Measurements from ENCODE around the gene CCDC18.
A peak's percentile ranks its signal among the peaks of the same experiment; 100 is the strongest.

Gene CCDC18

DNA sequence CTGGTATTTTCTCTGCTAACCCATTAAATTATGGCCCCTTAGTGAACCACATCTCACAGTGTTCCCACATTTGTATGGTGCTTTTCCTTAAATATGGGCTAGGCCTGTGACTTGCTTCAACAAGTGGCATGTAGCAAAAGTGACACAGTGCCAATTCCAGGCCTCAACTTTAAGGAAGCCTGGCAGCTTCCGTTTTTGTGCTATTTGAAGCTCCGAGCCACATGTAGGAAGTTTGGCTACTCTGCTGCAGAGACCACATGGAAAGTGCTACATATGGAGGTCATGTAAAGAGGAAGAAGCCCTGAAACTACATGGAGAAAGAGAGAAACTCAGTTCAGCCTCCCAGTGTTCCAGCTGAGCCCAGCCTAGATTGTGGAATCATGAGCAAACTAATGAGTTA lies 136.7 kb downstream of the CCDC18 start:
- DNase-seq, result peak; percentile 74

DNA sequence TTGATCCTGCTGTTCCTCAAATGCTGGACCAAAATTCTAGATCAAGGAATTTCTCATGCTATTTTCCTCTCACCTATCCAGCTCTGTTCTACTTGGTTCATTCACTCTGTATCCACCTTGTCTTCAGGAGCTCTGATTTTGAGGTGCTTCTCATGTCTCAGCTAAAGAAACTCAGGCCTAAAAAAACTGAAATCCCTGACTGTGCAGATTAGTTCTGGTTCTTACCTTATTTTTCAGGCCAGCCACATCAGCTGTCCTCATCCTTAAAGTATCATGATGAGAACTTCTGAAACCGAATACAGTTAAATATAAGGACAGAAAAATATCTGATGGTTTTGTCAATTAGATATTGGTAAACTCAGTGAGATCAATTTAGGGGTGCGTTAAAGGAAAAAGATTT lies 137.4 kb downstream of the CCDC18 start:
- no peak for DNase-seq

DNA sequence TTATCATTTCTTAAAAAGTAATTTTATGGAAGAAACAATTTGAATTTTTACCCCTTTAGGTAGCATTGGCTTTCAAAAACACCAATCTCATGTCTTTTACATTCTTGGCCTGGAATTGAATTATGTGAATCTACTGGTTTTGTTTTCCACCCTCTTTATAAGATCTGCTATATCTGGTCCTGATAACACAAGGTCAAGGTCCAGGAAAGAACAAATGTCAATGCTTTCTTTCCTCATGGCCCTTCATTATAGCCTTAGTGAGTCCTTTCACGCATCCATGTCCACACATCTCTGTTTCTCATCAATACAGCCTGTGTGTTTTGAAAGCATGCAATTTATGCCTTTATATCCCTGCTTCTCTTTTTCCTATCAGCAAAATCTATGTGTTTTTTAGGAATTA lies 141.2 kb downstream of the CCDC18 start:
- DNase-seq, result no peak

DNA sequence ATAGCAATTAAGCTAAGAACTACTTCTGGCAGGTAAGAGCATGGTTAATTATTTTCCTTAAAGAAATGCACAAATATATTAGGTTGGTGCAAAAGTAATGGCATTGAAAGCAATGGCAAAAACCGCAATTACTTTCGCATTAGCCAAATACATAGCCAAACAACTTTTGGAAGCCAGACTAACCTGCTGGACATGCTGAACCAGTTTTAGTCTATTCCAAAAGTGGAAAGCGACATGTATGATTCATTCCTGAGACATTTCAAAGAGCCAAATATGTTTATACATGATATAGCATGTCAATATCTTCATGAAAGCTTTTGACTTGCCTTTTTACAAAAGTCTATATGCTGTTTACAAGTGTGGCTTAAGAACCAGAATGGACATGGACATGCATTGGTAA lies 141.8 kb downstream of the CCDC18 start:
- no peak for DNase-seq

DNA sequence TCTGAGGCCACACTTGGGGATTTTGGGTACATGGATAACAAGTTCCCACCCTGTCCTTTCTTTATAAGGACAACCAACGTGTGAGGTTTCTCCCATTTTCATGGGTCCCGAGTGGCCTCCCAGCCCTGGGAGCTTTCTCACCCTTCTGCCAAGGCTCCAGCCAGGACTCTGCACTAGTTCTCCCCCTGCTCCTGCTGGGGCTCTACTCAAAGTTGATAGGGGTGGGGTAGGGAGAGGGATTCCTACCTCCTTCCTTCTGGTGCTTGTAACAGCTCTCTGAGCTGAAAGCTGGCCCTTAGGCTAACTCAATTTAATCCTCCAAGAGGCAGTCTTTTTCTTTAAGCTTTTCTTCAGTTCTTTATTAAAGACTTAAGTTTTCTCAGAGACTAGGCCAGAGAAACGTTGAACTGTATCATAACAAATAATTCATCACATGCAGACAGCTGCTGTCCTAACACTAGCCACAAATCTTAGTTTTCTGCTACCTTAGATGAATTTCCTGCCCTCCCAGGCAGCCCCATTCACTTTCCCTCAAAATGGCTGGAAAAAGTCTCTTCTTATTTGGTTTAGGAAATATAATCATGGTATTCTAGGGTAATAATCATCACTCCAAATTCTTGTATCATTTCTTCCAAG lies 142.8 kb downstream of the CCDC18 start:
- no peak for DNase-seq

DNA sequence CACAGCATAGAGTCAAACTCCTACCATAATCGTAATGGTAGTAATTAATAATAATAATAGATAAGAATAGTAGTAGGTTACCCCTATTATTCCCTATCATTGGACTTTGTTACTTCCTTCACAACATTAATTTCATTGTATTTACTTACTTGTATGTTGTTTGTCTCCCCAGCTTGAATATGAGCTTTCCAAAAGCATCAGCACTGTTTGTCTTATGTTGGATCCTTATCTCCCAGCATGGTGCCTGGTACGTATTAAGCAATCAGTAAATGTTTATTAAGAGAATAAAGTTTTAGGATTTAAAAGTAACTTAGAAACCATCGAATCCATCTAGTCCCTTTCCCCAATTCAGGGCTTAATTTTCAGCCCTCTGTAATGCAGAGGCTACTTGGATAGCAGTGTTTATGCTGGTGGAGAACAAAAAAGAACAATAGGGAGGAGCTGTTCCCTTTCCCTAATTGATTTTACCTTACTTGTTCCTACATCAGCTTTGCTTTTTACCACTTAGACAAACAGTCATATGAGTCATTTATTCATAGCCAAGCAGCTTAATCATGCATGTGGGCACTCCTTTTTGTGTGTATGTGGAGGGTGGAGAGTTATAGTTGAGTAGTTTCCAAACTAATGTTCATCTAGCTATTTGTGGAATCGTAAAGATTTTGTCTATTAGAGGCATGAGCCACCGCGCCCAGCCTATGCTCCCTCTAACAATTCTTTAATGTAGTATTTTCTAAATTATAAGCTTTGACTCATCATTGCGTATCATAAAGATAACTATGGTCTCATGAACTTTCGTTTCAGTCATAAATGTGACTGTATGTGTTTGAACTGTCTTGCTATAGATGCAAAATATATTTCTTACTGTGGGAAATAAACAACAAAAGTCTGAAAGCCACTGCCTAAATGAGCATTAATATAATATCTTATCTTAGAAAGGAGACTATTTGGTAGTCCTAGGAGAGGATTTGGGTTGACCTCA lies 144.3 kb downstream of the CCDC18 start:
- DNase-seq, result no peak

All from hematopoietic multipotent progenitor cell treated with erythropoietin and hydrocortisone succinate and interleukin-3 and kit ligand, for 4 days (in vitro differentiated cells).